GM12873 (cell line): ENCODE measurements around the gene THYN1.

ENCODE experiments used
- TF ChIP-seq, protein P1 (sequence below): IDR thresholded peaks from 2 replicates; pipeline ENCODE4 v1.5.1; 2012; ENCODE audit warnings: low read depth, mild to moderate bottlenecking, moderate library complexity, low read length, control low read depth; ENCODE audit not compliant: insufficient read depth; ENCODE audit errors: missing control alignments

THYN1 gene

DNA sequence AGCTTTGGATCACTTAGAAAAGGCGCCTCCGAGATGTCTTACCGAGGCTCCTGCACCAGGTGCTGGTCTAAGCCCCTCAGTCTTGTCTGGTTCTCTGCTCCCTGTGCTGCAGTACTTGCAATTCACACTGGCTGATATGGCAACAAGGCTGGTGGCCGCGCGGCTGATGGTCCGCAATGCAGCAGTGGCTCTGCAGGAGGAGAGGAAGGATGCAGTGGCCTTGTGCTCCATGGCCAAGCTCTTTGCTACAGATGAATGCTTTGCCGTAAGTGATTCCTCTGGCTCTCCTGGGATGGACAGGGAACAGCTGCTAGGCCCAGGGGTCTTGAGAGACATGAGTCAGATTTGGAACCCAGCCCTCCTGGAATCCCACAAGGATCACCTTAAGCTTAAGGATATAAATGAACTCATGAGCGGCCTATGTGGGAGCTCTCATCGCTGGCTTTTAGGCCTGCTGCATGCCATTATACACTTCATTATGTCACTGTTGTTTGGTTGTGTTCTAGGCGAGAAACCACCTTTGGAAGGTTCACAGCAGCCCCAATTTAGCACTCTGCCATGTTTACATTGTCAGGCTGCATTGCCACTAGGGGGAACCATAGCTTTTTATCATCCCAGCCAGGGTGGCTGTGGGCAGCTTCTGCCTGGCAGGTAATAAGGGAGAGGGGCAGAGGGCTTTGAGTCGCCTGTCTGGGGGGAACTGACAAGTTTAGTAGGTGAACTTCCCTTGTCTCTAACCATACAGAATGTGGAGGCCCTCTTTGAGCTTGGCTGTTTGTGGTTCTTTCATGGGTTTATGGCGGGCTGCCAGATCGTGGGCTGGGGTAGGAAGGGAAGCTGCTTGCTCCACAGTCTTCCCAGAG lies 8.7 kb upstream of the THYN1 start:
- TF ChIP-seq, protein P1, sequence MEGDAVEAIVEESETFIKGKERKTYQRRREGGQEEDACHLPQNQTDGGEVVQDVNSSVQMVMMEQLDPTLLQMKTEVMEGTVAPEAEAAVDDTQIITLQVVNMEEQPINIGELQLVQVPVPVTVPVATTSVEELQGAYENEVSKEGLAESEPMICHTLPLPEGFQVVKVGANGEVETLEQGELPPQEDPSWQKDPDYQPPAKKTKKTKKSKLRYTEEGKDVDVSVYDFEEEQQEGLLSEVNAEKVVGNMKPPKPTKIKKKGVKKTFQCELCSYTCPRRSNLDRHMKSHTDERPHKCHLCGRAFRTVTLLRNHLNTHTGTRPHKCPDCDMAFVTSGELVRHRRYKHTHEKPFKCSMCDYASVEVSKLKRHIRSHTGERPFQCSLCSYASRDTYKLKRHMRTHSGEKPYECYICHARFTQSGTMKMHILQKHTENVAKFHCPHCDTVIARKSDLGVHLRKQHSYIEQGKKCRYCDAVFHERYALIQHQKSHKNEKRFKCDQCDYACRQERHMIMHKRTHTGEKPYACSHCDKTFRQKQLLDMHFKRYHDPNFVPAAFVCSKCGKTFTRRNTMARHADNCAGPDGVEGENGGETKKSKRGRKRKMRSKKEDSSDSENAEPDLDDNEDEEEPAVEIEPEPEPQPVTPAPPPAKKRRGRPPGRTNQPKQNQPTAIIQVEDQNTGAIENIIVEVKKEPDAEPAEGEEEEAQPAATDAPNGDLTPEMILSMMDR, result peak; percentile 71

DNA sequence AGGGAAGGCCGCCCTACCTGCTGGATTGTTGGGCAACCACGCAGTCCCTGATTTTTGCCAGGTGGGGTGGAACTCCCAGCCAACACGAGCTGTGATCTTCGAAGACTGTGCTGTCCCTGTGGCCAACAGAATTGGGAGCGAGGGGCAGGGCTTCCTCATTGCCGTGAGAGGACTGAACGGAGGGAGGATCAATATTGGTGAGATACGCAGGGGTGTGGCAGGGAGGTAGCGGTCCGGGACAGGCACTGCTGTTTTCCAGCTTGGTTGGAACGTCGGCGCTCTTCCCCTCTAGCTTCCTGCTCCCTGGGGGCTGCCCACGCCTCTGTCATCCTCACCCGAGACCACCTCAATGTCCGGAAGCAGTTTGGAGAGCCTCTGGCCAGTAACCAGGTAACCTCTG lies 7.8 kb upstream of the THYN1 start:
- TF ChIP-seq, protein P1, result no peak

DNA sequence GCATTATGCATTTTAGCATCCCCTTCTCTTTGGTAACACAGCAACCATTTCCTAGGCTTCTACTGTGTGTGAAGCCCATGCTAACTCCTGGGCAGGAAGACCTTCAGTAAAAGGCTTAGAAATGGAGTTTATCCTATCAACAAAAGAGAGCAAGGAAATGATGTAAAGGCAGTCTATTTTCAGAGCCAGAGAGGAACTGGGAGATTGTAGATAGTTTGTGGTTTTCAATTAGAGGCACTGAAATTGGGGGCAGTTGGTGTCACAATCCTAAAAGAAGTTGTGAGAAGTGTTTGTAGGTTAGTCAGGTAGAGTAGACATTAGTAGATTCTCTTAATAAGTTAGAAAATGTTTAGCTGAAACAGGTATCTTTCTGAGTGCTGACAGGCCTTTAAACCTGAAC lies 7.4 kb upstream of the THYN1 start:
- TF ChIP-seq, protein P1, result no peak

DNA sequence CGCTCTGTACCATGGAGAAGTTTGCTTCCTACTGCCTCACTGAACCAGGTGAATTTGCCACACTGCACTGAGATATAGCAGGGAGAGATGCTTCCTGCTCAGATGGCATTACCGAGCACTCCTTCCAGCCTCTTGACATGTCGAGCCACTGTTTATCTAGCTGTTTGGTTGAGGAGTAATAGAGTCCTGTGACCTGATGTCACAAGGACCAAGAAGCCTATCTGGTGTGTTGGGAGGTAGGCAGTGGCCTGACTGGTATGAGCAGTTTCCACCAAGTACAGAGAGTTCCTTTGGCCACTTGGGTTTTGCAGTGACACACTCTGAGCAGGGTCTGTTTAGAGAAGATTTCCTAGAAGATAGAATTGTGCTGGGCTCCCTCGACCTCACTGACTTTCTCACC lies 5.4 kb upstream of the THYN1 start:
- TF ChIP-seq, protein P1, result no peak

DNA sequence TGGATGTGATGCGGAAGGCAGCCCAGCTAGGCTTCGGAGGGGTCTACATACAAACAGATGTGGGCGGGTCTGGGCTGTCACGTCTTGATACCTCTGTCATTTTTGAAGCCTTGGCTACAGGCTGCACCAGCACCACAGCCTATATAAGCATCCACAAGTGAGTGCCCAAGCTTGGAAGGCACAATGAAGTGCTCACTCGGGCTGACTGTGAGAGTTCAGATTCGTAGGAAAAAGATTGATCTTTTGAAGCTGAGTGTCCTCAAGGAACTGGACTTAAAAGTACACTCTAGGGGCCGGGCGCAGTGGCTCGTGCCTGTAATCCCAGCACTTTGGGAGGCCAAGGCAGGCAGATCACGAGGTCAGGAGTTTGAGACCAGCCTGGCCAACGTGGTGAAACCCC lies 3.9 kb upstream of the THYN1 start:
- TF ChIP-seq, protein P1, result no peak

DNA sequence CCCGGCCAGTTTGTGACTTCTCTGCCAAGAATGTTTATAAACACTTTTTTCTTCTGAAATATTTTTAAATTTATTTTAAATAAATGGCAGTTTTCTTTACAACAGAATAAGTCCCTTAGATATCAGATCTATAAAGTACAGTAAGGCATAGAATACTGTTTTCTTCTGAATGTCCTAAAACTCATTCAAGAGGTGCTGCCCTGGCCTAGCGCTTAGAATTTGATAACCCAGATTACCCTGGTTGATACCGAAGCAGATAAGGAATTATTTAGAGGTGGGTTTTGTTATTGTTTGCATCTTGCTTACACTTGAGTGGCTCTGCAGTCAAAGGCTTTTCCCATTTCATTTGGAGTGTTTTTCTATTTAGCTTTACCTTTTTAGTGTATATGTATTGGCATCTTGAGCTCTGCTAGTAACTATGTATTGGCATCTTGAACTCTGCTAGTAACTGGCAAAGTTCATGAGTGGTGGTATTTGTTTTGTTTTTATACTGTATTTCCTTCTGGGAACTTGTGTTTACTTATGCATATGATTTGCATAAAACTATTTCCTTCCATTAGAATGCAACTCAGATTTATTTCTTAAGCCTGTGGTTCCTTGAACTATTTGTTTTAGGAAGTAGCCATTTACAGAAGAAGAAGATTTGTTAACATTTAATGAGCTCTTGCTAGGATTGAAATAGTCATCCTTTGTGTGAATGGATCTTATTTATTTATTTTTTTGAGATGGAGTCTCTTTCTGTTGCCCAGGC lies 1.5 kb upstream of the THYN1 start:
- TF ChIP-seq, protein P1, result no peak
